GM21576 (cell line): ENCODE results near the gene RPA3.

ENCODE experiments used
- ATAC-seq: cut with Tn5 transposase; IDR thresholded peaks from one replicate; pipeline ENCODE4 v1.9.1; 2021; ENCODE audit warnings: mild to moderate bottlenecking, moderate library complexity; ENCODE audit not compliant: unreplicated experiment

The RPA3 gene

DNA sequence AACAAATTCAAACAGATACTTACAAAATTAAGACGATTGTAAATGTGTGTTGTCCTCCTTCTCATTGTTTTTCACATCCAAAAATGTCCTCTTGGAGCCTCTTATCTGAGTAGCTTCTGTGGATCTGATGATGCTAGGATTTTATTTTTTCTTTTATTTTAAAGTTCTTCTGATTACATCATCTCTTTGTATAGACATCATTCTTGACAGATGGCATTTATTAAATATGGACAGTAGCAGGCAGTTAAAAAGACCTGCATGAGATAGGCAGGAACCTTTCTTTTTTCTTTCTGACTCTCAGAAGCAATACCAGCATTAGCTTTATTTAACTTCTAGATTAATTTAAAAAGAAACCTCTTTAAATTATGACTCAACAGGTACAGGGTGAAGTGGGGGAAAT, at the start of gene RPA3:
Gene RPA3 (minus strand): TSS at position 116 of the 400 bp plus-strand sequence. CDS start 78,189 bp downstream, outside the sequence.
- ATAC-seq = no peak

DNA sequence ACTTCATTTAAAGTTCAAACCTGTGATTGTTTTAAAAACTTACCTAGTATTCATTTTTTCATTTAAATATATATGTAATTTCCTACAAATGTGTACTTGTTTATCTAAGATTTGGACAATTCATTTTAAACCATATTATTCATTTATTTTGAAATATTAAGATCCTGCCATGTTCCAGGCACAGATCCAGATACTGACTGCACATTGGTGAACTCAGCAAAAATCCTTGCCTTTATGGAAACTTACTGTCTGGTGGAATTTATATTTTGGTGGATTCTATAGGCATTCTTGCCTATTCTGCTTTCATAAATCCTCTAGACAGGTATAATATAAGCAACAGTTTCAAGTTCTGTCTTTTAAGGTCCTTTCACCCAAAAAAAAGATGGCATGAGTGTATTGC, 48.3 kb upstream of the RPA3 start:
- ATAC-seq = no peak

DNA sequence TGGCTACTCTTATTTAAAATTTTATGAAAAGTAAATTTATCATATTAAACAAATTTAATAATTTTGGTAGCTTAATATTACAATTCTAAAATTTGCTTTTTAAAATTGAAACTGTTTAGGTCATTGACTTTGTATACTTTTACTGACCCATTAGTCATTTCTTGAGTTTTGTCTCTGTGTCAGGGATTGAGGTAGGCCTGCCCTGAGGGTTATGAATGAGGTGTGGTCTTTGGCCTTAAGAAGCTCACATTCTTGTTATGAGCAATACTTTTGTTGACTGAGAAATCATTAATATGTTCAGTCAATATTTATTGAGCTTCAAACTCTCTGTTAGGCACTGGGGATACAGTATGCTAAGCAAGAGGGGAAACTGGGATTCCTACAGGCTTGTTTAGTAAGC, 47.0 kb upstream of the RPA3 start:
- peak; percentile 46 for ATAC-seq

DNA sequence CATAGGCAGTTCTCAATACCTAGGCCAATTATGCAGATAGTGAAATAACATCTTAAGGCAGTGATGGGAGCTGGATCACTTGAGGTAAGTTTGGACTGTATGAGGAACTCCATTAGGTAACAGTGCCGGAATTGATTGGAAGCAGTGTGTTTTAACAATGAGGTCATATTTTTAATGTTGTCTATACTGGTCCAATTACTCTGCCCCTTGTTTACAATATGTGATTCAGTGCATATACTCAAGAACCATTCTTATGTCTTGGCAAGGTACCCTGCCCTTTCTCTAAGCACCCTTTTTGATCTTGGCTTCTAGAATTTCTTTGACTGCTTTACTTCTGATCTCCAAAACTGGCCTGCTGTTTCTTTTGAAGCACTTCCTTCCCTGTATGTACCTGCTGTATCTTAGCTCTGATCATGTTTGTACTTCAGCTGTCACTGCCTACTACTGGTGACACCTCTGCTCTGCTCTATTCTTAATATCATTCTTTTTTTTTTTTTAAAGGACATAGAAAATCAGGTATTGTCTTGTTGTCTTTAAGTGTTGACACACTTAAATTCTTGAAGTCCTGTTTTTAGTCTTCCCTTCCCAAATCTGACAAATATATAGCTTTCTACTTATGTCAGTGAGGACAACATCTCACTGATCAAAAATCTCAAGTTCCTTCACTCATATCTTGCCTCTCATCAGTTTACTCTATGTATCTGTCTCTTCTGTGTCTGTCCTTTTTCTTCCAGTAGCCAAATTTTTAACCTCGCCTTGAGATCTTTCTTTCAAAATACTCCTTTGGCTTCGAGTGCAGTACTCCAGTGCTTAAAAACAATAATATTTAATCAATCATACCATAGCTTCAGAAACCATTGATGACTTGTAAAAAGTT, 46.4 kb upstream of the RPA3 start:
- no peak for ATAC-seq

DNA sequence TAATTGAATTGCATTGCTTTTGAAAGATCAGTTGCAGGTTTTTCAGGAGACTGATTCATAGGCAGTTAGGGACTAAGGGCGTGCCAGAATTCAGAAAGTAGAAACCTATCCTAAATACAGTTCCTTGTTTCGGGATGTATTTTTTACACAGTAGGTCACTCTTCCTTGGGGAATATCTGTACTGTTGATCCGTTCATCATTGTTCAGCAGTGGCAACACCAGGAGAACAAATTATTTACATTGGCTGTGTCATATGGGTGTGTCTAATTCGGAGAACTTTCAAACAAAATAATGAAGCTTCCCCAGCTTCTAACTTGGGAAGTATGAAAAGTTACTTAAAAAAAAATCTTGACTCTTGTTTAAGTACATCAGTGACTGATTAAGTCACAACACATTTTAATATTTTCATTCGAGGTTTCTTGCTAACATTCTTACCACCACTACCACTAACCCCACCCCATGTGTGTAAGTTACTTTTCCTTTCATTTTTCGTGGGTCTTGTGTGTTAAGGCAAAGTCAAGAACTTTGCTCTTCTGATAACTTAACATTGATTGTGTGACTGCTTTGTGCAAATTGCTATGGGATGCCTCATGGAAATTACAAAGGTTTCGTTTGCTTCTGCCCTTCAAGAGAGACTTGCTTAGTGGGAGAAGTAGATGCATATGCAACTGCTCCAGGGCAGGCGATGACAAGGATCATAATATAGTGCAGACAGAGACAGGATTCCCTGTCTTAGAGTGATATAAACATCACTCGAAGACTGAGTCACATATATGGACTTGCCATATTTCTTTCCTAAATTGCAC, 43.8 kb upstream of the RPA3 start:
- peak; percentile 58 for ATAC-seq

DNA sequence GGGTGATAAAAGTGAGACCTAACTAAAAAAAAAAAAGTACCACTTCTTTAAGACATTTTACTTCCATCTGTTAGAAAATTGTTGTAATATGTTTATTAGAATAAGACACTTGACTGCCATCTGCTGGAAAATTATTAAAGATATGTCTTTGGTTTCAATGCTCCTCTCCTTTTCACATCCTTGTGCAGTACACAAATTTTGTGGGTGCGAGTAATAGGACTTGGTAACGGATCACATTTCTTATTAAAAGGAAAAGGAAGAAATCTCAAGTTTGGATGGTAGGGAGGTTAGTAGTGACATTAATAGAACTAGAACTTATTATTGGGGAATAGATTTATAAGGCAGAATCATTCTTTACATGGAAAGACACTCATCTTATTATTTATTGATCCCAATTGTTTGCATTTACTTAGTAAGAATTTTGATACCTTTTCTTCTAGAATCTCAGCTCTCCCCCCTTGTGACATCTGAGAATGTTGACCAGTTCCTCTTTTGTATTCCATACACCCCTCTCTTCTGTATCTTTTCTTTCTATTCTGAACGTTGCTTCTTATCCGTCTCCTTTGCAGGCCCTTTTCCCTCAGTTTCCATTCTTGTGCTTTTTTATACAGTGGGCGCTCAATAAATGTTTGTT, 43.0 kb upstream of the RPA3 start:
- ATAC-seq = no peak

DNA sequence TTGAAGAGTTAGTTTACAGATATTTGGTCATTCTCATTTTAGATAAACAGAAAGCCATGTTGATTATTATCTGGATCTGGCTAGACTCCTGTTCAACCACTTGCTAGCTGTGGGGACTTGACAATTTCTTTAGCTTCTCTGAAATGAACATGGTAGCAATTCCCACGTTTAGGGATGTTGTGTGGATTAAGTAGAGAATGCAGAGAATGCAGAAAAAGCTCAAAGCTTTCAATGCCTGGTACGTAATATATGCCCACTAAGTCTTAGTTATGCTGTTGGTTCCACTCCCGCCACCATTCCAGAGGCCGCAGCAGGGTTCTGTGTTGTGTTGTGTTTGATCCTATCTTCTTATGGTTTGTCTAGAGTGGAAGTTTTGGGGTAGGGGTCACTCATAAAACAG, 39.2 kb upstream of the RPA3 start:
- no peak for ATAC-seq

DNA sequence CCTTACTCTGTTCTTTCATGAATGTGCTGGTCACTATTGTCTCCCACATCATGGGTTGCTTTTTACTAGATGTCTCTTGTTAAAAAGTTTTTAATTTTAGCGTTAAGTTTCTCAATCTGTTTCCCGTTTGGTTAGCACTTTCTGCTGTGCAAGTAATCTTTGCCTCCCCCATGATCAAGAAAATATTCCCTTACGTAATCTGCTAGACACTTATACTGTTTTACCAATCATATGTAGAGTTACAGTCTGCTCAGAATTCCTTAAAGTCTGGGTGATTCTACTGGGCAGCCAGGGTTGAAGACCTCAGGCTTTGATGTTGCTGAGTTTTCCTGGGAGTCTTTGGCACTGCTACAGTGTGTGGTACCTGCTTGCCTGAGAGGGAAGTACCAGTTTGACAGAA, 38.2 kb upstream of the RPA3 start:
- no peak for ATAC-seq

DNA sequence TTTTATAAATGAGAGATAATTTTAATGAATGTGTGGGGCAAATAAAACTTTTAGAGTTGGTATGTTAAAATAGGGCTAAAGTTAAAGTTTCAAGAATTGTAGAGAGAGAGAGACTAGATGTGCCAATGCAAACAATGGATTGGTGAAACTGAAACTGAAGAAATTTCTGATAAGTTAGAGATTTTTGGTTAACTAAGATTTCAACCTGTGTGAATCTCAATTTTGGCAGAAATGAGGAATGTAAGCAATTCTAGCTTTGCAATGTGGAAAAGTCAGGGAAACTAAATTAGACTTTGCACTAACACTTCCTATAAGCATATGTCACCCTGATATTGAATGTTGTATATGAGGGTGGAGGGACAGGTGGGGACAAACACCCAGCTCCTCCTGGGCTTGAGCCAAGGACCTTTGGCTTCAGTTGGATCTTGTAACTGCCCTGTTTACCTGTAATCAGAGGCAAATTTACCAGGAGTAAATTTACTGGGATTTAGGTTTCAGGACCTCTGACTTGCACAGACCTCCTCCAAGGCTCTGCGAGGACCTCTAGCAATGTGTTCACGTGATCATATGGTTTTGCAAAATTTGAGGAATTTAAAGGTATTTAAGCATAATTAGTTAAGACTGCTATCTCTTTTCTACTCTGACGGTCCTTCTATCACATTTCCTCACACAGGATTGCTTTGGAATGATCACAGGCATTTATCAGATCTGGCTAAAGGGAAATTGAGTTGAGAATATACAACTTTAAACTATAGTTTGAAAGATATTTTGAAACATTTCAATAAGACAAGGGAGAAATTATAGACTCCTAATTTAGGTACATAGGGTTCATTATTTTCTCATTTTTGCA, 33.1 kb upstream of the RPA3 start:
- no peak for ATAC-seq

DNA sequence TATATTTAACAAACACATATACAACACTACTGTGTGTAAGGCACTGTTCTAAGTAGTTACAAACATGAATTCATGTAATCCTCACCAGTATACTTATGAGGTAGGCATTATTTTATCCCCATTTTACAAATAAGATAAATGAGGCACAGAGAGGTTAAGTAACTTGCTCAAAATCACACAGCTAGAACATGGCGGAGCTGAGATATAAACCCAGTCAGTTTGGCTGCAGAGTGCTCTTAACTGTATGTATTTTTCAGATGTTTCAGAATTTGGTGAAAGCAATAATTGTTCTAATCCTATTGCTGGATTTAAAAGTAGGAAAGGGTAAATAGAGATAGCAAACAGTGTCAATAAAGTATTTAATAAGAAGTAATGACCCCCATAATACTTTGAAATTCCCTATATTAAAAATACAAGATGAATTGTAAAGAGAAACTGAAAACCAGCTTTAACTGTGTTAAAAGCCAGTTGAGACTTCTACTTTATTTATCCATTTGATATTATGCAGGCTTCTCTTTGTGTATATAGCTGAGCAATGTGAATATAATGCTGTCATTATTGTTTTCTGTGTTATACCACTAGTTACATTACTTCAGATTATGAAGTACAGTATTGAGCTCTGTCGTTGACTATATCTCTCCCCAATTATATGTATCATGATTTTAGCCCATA, 32.3 kb upstream of the RPA3 start:
- no peak for ATAC-seq

DNA sequence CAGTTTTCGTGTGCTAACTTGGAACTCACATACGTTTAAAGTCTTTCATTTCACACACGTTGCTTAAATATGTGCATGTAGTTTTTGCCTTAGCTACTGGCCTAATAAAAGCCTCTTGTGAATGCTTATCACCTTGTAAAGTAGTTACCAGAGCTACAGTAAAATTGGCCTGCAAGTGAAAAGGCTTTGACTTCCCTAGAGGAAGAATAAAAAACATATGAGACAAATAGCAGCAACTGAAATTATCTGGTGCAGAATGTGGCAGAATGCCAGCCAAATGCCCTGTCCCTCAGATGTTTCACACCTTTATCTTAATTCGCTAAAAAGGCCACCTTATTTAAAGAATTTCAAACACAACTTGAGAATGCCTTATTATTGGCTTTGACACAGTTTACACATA, 28.1 kb upstream of the RPA3 start:
- ATAC-seq = no peak

DNA sequence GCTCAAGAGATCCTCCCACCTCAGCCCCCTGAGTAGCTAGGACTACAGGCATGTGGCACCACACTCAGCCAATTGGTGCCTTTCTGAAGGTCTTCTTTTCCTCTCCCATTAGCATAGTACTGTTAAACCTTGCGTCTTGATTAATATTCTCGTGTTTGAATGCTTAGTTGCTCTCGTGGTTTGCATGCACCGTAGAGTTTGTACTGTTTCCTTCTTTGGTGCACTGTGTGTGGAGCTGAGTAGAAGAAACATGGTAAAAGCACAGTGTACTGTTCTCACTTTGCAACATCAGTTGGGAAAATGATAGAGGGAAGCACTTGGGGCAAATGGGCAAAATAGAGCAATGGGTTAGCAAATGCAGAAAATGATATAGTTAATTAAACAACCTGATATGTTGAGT, 27.6 kb upstream of the RPA3 start:
- no peak for ATAC-seq

DNA sequence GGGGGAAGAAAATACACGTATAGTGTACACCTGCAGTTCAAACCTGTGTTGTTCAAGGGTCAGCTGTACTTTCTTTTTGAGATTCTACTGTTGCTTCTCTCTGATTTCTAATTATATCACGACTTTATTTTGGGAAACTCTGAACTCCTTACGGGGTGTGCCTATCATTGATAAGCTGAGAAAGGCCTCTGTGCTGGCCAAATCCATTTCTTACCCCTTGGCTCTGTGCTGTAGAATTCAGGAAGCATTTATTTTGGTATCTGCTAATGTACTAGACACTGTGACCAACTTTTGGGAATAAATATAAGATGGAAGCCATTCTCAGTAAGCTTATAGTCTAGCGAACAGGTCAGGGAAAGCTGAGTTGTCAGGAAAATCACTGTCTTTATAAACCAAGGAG, 26.9 kb upstream of the RPA3 start:
- ATAC-seq = no peak

DNA sequence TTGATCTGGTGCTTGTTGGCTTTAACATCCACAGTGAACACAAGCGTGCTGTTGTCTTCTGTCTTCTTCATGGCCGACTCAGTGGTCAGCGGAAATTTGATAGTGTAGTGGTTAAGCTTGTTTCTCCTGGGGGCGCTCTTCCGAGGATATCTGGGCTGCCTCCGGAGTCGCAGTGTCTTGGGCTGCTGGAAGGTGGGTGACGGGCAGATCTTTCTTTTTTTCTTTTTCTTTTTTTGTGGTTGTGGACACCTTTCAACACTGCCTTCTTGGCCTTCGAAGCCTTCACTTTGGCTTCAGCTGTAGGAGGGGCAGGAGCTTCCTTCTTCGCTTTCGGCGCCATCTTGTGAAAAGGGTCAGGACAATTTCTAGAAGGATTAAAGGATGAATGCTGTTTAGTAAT, 23.8 kb upstream of the RPA3 start:
- ATAC-seq = no peak

DNA sequence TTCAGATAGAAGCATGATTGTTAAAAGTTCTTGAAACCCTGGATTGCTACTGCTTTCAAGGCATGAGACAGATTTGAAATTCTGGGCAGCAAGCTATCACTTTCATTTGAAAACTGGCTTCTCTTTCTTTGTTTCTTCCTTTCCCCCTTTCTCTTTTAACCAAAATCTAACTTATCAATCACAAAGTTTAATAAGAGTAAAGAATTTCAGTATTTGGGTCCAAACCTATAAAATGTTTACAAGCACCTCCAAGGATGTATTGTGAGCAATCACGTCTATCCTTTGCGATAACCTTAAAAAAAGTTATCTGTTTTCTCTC, 21.6 kb upstream of the RPA3 start:
- no peak for ATAC-seq

DNA sequence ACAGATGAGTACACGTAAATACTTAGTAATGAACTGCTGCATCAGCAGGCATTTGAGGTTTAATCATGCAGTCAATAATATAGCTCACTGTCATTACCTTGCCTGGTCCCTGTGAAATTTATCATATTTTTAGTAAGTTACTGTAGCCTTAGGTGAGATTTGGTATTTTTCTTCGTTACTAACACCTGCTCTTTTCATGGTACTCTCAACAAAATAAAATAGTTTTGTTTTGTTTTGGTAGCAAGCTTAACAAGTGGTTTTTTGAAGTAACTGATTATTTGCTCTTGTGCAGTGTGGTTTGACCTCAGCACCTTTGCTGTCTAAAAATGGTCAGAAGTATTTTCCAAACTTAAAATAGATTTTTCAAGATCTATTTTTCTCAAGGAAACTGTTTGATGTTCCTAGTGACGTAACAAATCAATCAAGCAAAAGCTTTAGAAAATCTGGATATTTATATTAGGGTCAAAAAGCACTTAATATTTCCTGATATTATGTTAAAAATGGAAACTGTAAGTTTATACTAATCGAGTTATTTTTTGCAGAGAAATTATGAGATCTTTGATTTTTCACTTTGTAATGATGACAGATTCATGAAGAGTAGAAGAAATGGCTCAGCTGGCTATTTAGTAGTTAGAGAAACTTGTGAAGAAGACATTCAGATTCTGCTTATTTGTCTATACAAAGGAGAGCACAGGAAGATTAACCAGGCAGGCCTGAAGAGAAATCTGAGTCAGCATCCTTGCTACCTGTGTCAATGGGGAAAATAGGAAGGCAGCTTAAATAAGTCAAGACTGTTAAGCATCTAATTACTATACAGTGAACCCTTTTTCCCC, 21.0 kb upstream of the RPA3 start:
- no peak for ATAC-seq

DNA sequence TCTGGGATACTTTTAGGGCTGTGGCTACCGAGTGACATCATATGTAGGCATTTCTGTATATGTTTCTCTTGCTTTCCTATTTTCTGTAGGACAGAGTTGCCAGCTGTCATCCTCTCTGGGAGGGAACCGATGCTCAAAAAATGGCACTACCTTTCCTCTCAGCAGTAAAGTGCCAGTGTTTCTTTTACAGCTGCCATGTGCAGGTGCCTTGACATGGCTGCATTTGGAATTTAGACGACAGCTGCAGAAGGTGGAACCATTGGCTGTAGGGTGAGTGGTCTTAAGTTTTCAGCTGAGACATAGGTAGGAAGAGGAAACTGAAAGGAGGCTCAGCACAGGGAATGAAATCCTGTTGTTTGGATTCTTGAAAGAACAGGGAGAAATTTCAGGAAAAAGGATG, 20.2 kb upstream of the RPA3 start:
- no peak for ATAC-seq

DNA sequence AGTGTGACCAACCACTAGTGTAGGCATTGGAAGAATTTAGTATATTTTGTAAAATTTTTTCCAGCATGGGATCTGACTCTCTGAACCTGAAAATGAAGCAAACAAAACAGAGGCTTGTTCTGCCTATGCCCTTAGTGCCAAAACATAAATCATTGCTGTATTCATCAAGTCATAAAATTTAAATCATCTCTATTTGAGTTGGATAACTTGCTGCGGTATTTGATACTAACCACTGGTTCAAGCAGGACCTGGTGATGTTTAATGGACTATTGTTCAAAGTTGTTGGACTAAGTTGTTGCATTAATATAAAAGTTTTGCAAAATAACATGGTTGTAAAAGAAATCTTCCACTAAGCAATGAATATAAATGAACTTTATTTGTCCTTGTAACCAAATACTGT, 19.8 kb upstream of the RPA3 start:
- no peak for ATAC-seq

DNA sequence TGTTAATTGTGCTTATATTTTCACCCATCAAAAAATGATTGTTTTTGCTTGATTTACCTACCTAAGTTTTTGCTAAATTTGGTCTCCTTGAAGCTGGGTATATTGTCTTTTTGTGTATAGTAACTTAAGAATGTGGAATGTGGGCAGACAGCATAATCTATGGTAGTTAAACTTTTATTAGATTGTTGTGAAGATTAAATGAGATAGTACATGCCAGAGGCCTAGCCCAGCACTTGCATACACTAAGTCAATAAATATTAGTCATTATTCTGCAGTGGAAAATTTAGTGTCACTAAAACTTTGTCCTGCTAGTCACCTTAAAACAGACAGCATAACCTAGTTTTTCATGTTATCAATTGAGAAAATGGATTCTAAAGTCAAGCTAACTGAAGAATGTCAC, 19.3 kb upstream of the RPA3 start:
- no peak for ATAC-seq

DNA sequence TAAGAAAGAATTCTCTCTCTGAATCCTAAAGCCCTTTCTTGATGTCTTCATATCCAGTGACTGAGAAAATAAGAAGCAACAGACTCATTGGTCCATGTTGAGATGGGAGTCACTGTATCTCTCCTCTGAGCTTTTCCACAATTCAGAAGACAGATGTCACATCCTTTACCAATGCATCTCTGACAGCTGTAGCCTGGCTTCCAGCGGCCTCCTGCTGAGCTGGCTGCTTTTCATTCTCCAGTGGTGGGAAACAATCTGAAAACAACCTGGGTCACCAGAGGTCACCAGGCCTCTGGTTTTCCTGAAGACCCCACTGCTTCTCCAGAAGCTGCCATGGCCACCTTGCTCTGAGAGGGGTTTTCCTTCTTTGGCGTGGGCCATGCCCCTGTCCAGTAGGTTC, 18.3 kb upstream of the RPA3 start:
- ATAC-seq = no peak
